GM23248 (cell line): ENCODE measurements around the gene FKBP10. TPM values are rescaled to one million over a fixed set of nuclear protein-coding genes. Genes with fewer than 3 reads are reported as not detected.

Source experiments
- DNase-seq: peaks from one replicate; pipeline ENCODE4 v3.0.0-alpha.2; 2015
- H2AFZ ChIP-seq: fragments of 200-600 bp; sonication (generic); 2 replicates; pipeline ENCODE4 v1.6.1; 2016; ENCODE audit warnings: antibody characterized with exemption
- H3F3A ChIP-seq: fragments of 200-600 bp; sonication (generic); 2 replicates; pipeline ENCODE4 v1.6.1; 2016; ENCODE audit warnings: mild to moderate bottlenecking, antibody characterized with exemption, mixed run types; ENCODE audit not compliant: insufficient read depth
- H3K27ac ChIP-seq: fragments of 200-600 bp; sonication (generic); 2 replicates; pipeline ENCODE4 v1.5.1; 2016; ENCODE audit warnings: mild to moderate bottlenecking
- H3K27me3 ChIP-seq: fragments of 200-600 bp; sonication (generic); replicated peaks from 2 replicates; pipeline ENCODE4 v1.6.1; 2016; ENCODE audit warnings: mild to moderate bottlenecking; ENCODE audit not compliant: insufficient read depth
- H3K36me3 ChIP-seq: fragments of 200-600 bp; sonication (generic); 2 replicates; pipeline ENCODE4 v1.6.1; 2016; ENCODE audit warnings: low read depth, mild to moderate bottlenecking
- H3K4me1 ChIP-seq: fragments of 200-600 bp; sonication (generic); 2 replicates; pipeline ENCODE4 v1.6.1; 2016; ENCODE audit warnings: mild to moderate bottlenecking; ENCODE audit not compliant: insufficient read depth
- H3K4me2 ChIP-seq: fragments of 200-600 bp; sonication (generic); one replicate; pipeline ENCODE4 v1.6.1; 2016; ENCODE audit warnings: mild to moderate bottlenecking; ENCODE audit not compliant: unreplicated experiment
- H3K4me3 ChIP-seq: fragments of 200-600 bp; sonication (generic); 2 replicates; pipeline ENCODE4 v1.5.1; 2016; ENCODE audit warnings: mild to moderate bottlenecking
- H3K79me2 ChIP-seq: fragments of 200-600 bp; sonication (generic); 2 replicates; pipeline ENCODE4 v1.6.1; 2016; ENCODE audit warnings: mild to moderate bottlenecking; ENCODE audit not compliant: insufficient read depth
- H3K9ac ChIP-seq: fragments of 200-600 bp; sonication (generic); 2 replicates; pipeline ENCODE4 v1.6.1; 2016; ENCODE audit warnings: mild to moderate bottlenecking
- H3K9me2 ChIP-seq: fragments of 200-600 bp; sonication (generic); 2 replicates; pipeline ENCODE4 v1.6.1; 2016; ENCODE audit warnings: mixed run types, mild to moderate bottlenecking, moderate library complexity; ENCODE audit not compliant: insufficient read depth
- H3K9me3 ChIP-seq: fragments of 200-600 bp; sonication (generic); one replicate; pipeline ENCODE4 v1.6.1; 2017; ENCODE audit warnings: low read depth
- H4K20me1 ChIP-seq: fragments of 200-600 bp; sonication (generic); 2 replicates; pipeline ENCODE4 v1.6.0; 2016; ENCODE audit not compliant: insufficient read depth
- EZH2 ChIP-seq: fragments of 200-600 bp; sonication (generic); IDR thresholded peaks from 2 replicates; pipeline ENCODE4 v1.6.1; 2018; ENCODE audit warnings: antibody characterized with exemption, mild to moderate bottlenecking; ENCODE audit not compliant: insufficient read depth, poor library complexity, severe bottlenecking
- EZH2phosphoT487 ChIP-seq: fragments of 200-600 bp; sonication (generic); IDR thresholded peaks from 2 replicates; pipeline ENCODE4 v1.6.1; 2018; ENCODE audit warnings: antibody characterized with exemption, moderate library complexity, mild to moderate bottlenecking, low read depth; ENCODE audit not compliant: insufficient read depth
- WGBS, 2 experiments: methylation state at CpG; one replicate each; pipeline ENCODE4 v1.1.6; 2015 to 2017; ENCODE audit warnings: low lambda C conversion rate in 2 of 2, low coverage in 1 of 2; ENCODE audit errors: missing lambda C conversion rate in 2 of 2; 5-methylcytosine and 5-hydroxymethylcytosine counted together
- in situ Hi-C: fragments of 300-500 bp; cut with MboI; formaldehyde crosslinking; loops from 2 replicates; pipeline ENCODE4 v1.15.0; 2020
- polyA plus RNA-seq: library from polyadenylated mRNA; unstranded; fragments of >200 nt; fragmentation: Nextera tagmentation; extraction: Ambion mirVana; gene quantifications from 2 replicates; pipeline ENCODE4 v1.2.1, GENCODE V29; 2016
- total RNA-seq: library from RNA; depleted of rRNA; stranded (reverse); fragments of >200 nt; shearing (Covaris generic); gene quantifications from 2 replicates; pipeline ENCODE4 v1.2.3, GENCODE V29; 2014

The FKBP10 gene
- total and polyA plus RNA-seq, 2 experiments from 2014 or later, result 81.5 to 759 TPM

DNA sequence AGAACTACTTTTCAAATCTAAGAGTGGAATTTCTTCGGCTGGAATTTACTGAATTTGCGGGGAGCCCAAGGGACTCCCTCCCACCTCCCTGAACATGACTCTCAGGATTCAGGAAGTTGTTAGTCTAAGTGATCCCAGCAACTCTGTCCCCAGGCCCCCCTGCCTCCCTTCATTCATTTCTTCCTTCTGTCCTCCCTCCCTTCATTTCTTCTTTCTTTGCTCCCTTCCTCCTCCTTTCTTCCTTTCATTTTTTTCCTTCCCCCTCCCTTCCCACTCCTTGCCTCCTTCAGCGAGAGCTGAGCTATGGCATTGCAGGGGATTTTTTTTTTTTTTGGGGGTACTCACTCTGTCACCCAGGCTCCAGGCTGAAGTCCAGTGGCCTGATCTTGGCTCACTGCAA, 15.4 kb upstream of the FKBP10 start:
- Histone ChIP-seq H4K20me1 (no peaks in the 10 kb centered on the region), H3K27me3 (no peaks in the 10 kb centered on the region), H3K9ac (no peak overlapping the region), H2AFZ (no peak overlapping the region), H3K4me2 (no peak overlapping the region), H3F3A (0 out of 2 replicates have a peak, but pooled peaks cover 2% of the 10 kb centered on the region), H3K4me3 (no peak overlapping the region), H3K36me3 (no peaks in the 10 kb centered on the region), H3K4me1 (peaks cover 24% of the 10 kb centered on the region), H3K9me3 (no peaks in the 10 kb centered on the region), H3K9me2 (no peaks in the 10 kb centered on the region), H3K27ac (no peak overlapping the region), H3K79me2 (no peaks in the 10 kb centered on the region)
- WGBS, 2 experiments, result 85 to 90% methylated on average over 3 of the region's 3 CpGs
- no peak for DNase-seq
- TF ChIP-seq EZH2phosphoT487 (no peak), EZH2 (no peak)
- in situ Hi-C loops, result loop anchor here (5.0 kb wide), 1 partner anchor 55 kb away; no protein-coding TSS in a partner anchor

DNA sequence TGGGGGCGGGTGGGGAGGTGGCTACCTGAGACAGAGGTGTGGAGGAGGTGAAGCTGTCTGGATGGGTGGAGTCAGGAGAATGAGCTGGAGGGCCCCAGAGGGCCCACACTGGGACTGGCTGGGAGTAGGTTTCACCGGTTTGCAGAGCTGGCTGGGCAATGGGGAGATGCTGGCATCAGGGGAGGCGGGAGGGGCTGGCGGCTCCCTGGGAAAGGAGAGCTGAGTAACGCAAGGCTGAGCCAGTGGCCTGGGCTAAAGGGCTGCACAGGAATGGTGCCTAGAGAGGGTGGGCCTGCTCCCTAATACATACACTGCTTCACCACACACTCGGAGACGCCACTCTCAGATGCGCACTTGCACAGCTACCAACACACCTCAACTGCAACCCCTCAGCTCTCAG, 13.4 kb upstream of the FKBP10 start:
- Histone ChIP-seq H3K79me2 (no peaks in the 10 kb centered on the region), H3K4me1 (peaks cover 14% of the 10 kb centered on the region), H3K4me3 (no peak overlapping the region), H3K27ac (no peak overlapping the region), H3K4me2 (no peak overlapping the region), H3F3A (no peaks in the 10 kb centered on the region), H3K36me3 (no peaks in the 10 kb centered on the region), H3K9me3 (no peaks in the 10 kb centered on the region), H3K9ac (no peak overlapping the region), H3K9me2 (no peaks in the 10 kb centered on the region), H4K20me1 (no peaks in the 10 kb centered on the region), H2AFZ (no peak overlapping the region), H3K27me3 (no peaks in the 10 kb centered on the region)
- TF ChIP-seq EZH2 (no peak), EZH2phosphoT487 (no peak)
- WGBS, 2 experiments, result 85 to 89% methylated on average over 7 to 8 of the region's 8 CpGs
- in situ Hi-C loops, result loop anchor here (5.0 kb wide), 1 partner anchor 57 kb away; no protein-coding TSS in a partner anchor
- DNase-seq, result no peak

DNA sequence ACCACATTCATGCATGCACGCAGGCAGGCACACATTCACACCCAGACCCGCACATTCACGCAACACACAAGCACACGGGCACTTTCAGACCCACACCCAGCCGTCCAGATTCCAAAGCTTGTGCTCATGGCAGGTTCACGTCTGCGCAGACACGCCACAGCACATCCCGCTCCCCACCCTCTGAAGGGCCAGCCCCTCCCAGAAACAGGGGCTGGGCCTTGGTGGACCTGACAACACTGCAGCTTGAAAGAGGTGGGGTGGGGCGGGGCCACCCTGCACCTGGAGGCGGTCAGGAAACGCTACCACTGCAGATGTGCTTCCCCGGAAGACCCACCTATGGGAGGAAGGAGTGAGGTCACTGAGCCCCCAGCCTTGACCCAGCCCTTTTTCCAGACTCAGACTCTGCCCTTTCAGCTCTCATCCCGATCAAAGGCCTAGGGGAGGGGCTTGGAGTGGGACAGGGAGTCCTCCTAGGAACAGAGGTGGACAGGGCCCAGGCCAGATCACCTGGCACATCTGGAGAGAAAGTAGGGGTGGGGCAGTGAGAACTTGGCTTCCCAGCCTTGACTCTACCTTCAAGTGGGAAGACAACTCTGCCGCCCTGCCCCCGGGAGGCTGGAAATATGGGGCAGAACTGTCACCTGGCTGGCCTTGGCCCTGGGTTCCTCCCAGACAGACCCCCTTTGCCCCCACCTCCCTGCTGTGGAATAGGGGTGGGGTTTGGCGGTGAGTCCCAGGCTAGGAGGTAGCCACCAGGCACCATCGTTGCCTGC, 12.0 kb upstream of the FKBP10 start:
- Histone ChIP-seq H3K36me3 (no peaks in the 10 kb centered on the region), H3K27me3 (no peaks in the 10 kb centered on the region), H3K9ac (no peak overlapping the region), H3K4me2 (peak overlapping the region; percentile 77), H3K27ac (no peak overlapping the region), H3K79me2 (no peaks in the 10 kb centered on the region), H3F3A (no peaks in the 10 kb centered on the region), H2AFZ (peak overlapping the region; percentile 25; the same call in 1 of the 2 replicates), H3K4me1 (peaks cover 14% of the 10 kb centered on the region), H3K9me2 (no peaks in the 10 kb centered on the region), H4K20me1 (no peaks in the 10 kb centered on the region), H3K4me3 (no peak overlapping the region), H3K9me3 (no peaks in the 10 kb centered on the region)
- TF ChIP-seq EZH2phosphoT487 (no peak), EZH2 (no peak)
- WGBS, 2 experiments, result 6 to 9% methylated on average over 18 of the region's 18 CpGs
- in situ Hi-C loops, result no loop called here
- DNase-seq, result peak; percentile 70

DNA sequence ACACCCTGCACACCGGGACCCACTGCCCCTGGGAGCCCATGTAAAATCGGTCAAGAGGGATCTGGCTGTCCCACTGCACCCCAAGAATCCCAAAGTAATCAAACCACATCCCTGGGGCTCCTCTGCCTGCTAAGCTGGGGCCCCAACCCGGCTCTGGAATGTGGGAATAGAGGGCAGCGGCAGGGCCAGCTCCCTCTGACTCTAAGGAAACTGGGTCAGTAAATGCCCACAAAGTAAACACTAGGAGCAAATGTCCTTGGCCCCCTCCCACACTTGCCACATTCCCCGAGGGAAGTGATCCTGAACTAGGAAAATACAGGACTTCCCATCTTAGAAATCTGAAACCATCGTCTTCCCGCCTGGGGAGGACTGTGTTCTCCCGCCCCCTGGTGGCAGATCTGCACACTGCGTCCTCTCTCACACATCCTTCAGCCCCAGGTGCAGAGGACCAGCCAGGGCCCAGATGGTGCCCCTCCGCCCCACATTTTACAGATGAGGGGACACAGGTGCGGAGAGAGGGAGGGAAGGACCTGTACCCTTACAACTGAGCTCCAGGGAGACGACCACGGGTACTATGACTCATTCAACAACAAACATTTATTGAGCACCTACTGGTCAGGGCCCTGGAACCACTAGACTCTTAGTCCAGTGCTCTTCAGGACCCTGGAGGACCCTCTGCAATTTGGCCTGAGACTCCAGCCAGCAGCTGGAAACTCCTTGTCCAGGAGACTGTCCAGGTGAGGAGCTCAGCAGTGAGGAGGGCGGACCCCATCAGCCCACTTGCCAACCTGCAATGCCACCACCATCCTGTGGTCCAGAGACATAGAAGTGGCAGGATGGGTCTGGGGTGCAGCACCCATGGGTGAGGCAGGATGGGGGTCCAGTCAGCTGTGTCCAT, 11.2 kb upstream of the FKBP10 start:
- WGBS, 2 experiments, result 8 to 10% methylated on average over 14 of the region's 14 CpGs
- Histone ChIP-seq H3K9ac (no peak overlapping the region), H3K27me3 (no peaks in the 10 kb centered on the region), H3K79me2 (no peaks in the 10 kb centered on the region), H3K9me2 (no peaks in the 10 kb centered on the region), H3K4me3 (peak overlapping the region; percentile 41; the same call in 1 of the 2 replicates), H3K4me1 (peaks cover 14% of the 10 kb centered on the region), H2AFZ (peak overlapping the region; percentile 25; the same call in 1 of the 2 replicates), H4K20me1 (no peaks in the 10 kb centered on the region), H3K27ac (no peak overlapping the region), H3K4me2 (peak overlapping the region; percentile 77), H3K36me3 (no peaks in the 10 kb centered on the region), H3F3A (no peaks in the 10 kb centered on the region), H3K9me3 (no peaks in the 10 kb centered on the region)
- in situ Hi-C loops, result no loop called here
- TF ChIP-seq EZH2phosphoT487 (no peak), EZH2 (no peak)
- DNase-seq, result peak; percentile 80
